MCF 10A (cell line): ENCODE results near the gene RSPH9. TPM values are rescaled to one million over a fixed set of nuclear protein-coding genes. Genes with fewer than 3 reads are reported as not detected.

Experiments used
- BruUV-seq: library from RNA; stranded (reverse); fragments of 400-500 nt; replicated peaks from 2 replicates; lab custom pipeline; 2021; lab: Mats Ljungman, UMichigan
- CTCF ChIA-PET: fragments of 300-600 bp; sonication (Branson Sonifier 250); formaldehyde crosslinking; extraction: SDS; loops from one replicate; lab custom pipeline; 2021; ENCODE audit warnings: antibody characterized with exemption, inconsistent platforms; lab: Yijun Ruan, JAX
- POLR2A ChIA-PET: fragments of 300-600, 350-650 bp; sonication (Branson Sonifier 250); formaldehyde crosslinking; extraction: SDS; loops from one replicate; lab custom pipeline; 2020; ENCODE audit warnings: antibody characterized with exemption, inconsistent platforms; lab: Yijun Ruan, JAX
- DNase-seq: peaks from one replicate; pipeline ENCODE4 v3.0.0-alpha.2; 2018; ENCODE audit not compliant: unreplicated experiment
- H3K27ac Mint-ChIP-seq: one replicate; pipeline ENCODE4 v1.8.0; 2022; ENCODE audit warnings: mild to moderate bottlenecking, low read depth, mixed read lengths; ENCODE audit not compliant: unreplicated experiment
- H3K27me3 Mint-ChIP-seq: one replicate; pipeline ENCODE4 v1.8.0; 2022; ENCODE audit warnings: mixed read lengths; ENCODE audit not compliant: insufficient read depth, unreplicated experiment
- H3K36me3 Mint-ChIP-seq: one replicate; pipeline ENCODE4 v1.8.0; 2022; ENCODE audit warnings: mild to moderate bottlenecking, moderate library complexity, mixed read lengths; ENCODE audit not compliant: insufficient read depth, unreplicated experiment
- H3K4me1 Mint-ChIP-seq: one replicate; pipeline ENCODE4 v1.8.0; 2022; ENCODE audit warnings: mixed read lengths; ENCODE audit not compliant: insufficient read depth, unreplicated experiment
- H3K4me3 Mint-ChIP-seq: one replicate; pipeline ENCODE4 v1.8.0; 2022; ENCODE audit warnings: mild to moderate bottlenecking, moderate library complexity, mixed read lengths; ENCODE audit not compliant: unreplicated experiment
- H3K9me3 Mint-ChIP-seq: one replicate; pipeline ENCODE4 v1.8.0; 2022; ENCODE audit warnings: mixed read lengths; ENCODE audit not compliant: unreplicated experiment
- CTCF ChIP-seq: fragments of 200-600 bp; IDR thresholded peaks from one replicate; pipeline ENCODE4 v1.8.0; 2022; ENCODE audit warnings: antibody characterized with exemption, mild to moderate bottlenecking; ENCODE audit not compliant: unreplicated experiment
- intact Hi-C: fragments of 100-400 bp; cut with micrococcal nuclease; formaldehyde crosslinking; loops from 2 replicates; pipeline ENCODE4 v1.14.1; 2022
- total RNA-seq: library from RNA; stranded (reverse); gene quantifications from 2 replicates; pipeline ENCODE4 v1.2.3, GENCODE V29; 2022

RSPH9 gene
- total RNA-seq, 1 experiment from 2014 or later: not detected

- H3K4me1 Mint-ChIP-seq: peaks cover 13% of the 10 kb centered on the region
- peak overlapping the region; percentile 16 for H3K4me3 Mint-ChIP-seq
- no peaks in the 10 kb centered on the region for H3K9me3 Mint-ChIP-seq
- CTCF ChIA-PET: interaction anchor here (0.9 to 3.1 kb wide), 5 partner anchors 13 to 366 kb away, joined by 3 to 10 read pairs (median 5); no protein-coding TSS in a partner anchor
- H3K27ac Mint-ChIP-seq: peak overlapping the region; percentile 82
- peak; percentile 88 for DNase-seq
- intact Hi-C loops: no loop called here
- TF ChIP-seq CTCF: no peak
- POLR2A ChIA-PET: interaction anchor here (0.5 to 3.5 kb wide), 8 partner anchors 10 to 552 kb away, joined by 3 to 16 read pairs (median 4); partner anchors contain the start of gene MRPS18A
- no peaks in the 10 kb centered on the region for H3K36me3 Mint-ChIP-seq
- BruUV-seq: no TSS peak
- H3K27me3 Mint-ChIP-seq: peaks cover 20% of the 10 kb centered on the region
Observed at GRCh38 chr6:43708860-43709653, 64.2 kb downstream of the RSPH9 start.

GRCh38 chr6:43709654-43710303 is 64.9 kb downstream of the RSPH9 start:
- CTCF ChIA-PET: interaction anchor here (0.6 to 3.1 kb wide), 7 partner anchors 12 to 358 kb away, joined by 3 to 10 read pairs (median 5); no protein-coding TSS in a partner anchor
- BruUV-seq: no TSS peak
- TF ChIP-seq CTCF: no peak
- peak overlapping the region; percentile 46 for H3K4me3 Mint-ChIP-seq
- no peak for DNase-seq
- H3K9me3 Mint-ChIP-seq: no peaks in the 10 kb centered on the region
- peak overlapping the region; percentile 82 for H3K27ac Mint-ChIP-seq
- no peaks in the 10 kb centered on the region for H3K36me3 Mint-ChIP-seq
- peaks cover 13% of the 10 kb centered on the region for H3K4me1 Mint-ChIP-seq
- intact Hi-C loops: no loop called here
- POLR2A ChIA-PET: interaction anchor here (0.7 to 3.5 kb wide), 6 partner anchors 15 to 119 kb away, joined by 3 to 16 read pairs (median 8); partner anchors contain the start of gene MRPS18A
- H3K27me3 Mint-ChIP-seq: peaks cover 20% of the 10 kb centered on the region

- BruUV-seq: no TSS peak
- CTCF ChIA-PET: interaction anchor here (1.5 to 3.1 kb wide), 2 partner anchors 13 to 57 kb away, joined by 5 to 10 read pairs; no protein-coding TSS in a partner anchor
Observed at GRCh38 chr6:43710576-43710975, 65.7 kb downstream of the RSPH9 start.

More at GRCh38 chr6:43710576-43710975, 65.7 kb downstream of the RSPH9 start:
- intact Hi-C loops: no loop called here
- no peaks in the 10 kb centered on the region for H3K9me3 Mint-ChIP-seq
- H3K4me3 Mint-ChIP-seq: no peak overlapping the region
- H3K27me3 Mint-ChIP-seq: peaks cover 20% of the 10 kb centered on the region
- H3K27ac Mint-ChIP-seq: no peak overlapping the region
- DNase-seq: no peak
- POLR2A ChIA-PET: interaction anchor here (1.2 to 3.5 kb wide), 2 partner anchors 14 to 44 kb away, joined by 12 to 16 read pairs; no protein-coding TSS in a partner anchor
- peaks cover 13% of the 10 kb centered on the region for H3K4me1 Mint-ChIP-seq
- no peaks in the 10 kb centered on the region for H3K36me3 Mint-ChIP-seq
- no peak for TF ChIP-seq CTCF
